Measurements from ENCODE around the gene ITIH3. TPM values are rescaled to one million over a fixed set of nuclear protein-coding genes. Genes with fewer than 3 reads are reported as not detected.
A peak's percentile ranks its signal among the peaks of the same experiment; 100 is the strongest.

Gene ITIH3
- total RNA-seq, 1 experiment from 2014 or later = not detected

DNA sequence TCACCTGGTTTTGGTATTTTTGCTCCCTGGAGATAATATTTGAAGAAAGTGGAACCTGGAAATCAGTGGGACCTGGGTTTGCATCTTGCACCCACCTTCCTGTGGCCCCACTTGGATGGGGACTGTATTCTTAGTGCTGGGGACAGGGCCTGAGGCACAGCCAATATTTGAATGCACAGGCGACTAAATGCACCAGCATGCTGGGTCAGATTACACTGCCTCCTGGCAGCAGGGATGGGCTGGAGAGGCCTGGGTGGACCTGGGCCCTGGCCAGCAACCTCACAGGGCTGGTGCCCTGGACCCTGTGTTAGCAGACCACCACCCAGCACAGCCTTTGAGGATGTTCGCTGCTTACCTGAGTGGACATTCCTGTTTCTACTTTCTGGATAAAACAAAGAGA, 25.3 kb downstream of the ITIH3 start:
- CTCF ChIA-PET = interaction anchor here (0.6 to 1.3 kb wide), 2 partner anchors 33 to 74 kb away, joined by 3 read pairs; no protein-coding TSS in a partner anchor
- DNase-seq (ENCODE audit: unreplicated experiment) = no peak
- Mint-ChIP-seq H3K27me3 (ENCODE audit: insufficient read depth, unreplicated experiment) (no peaks in the 10 kb centered on the region), H3K4me3 (ENCODE audit: unreplicated experiment) (no peak overlapping the region), H3K9me3 (ENCODE audit: unreplicated experiment) (no peaks in the 10 kb centered on the region), H3K36me3 (ENCODE audit: insufficient read depth, unreplicated experiment) (no peaks in the 10 kb centered on the region), H3K4me1 (ENCODE audit: insufficient read depth, unreplicated experiment) (no peaks in the 10 kb centered on the region), H3K27ac (ENCODE audit: low read depth, unreplicated experiment) (no peak overlapping the region)
- TF ChIP-seq, protein P1, sequence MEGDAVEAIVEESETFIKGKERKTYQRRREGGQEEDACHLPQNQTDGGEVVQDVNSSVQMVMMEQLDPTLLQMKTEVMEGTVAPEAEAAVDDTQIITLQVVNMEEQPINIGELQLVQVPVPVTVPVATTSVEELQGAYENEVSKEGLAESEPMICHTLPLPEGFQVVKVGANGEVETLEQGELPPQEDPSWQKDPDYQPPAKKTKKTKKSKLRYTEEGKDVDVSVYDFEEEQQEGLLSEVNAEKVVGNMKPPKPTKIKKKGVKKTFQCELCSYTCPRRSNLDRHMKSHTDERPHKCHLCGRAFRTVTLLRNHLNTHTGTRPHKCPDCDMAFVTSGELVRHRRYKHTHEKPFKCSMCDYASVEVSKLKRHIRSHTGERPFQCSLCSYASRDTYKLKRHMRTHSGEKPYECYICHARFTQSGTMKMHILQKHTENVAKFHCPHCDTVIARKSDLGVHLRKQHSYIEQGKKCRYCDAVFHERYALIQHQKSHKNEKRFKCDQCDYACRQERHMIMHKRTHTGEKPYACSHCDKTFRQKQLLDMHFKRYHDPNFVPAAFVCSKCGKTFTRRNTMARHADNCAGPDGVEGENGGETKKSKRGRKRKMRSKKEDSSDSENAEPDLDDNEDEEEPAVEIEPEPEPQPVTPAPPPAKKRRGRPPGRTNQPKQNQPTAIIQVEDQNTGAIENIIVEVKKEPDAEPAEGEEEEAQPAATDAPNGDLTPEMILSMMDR (IDR thresholded peaks at IDR 0.05; ENCODE audit: unreplicated experiment) = no peak
- no TSS peak for BruUV-seq (replicated peaks)
- intact Hi-C loops (cut with micrococcal nuclease) = loop anchor here (2.0 kb wide), 1 partner anchor 77 kb away; no protein-coding TSS in a partner anchor
- POLR2A ChIA-PET = no interaction called here

DNA sequence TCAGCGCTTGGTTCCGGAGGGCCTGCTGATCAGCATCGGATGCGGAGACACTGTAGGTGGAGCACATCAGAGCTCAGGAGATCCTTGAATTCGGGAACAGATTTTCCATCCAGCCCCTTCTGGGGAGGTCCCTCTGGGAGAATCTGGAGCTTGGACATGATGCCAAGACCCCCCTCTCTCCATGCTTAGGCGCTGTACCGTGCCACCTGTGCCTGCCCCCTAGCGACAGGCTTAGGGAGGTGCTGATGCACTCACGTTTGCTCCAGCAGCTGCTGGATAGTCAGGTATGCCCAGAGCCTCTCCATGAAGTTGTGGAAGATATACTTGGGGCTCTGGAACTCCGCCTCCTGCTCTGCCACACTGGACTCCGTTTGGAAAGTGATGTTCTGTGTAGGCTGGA, 26.1 kb downstream of the ITIH3 start:
- POLR2A ChIA-PET = no interaction called here
- Mint-ChIP-seq H3K27me3 (ENCODE audit: insufficient read depth, unreplicated experiment) (no peaks in the 10 kb centered on the region), H3K36me3 (ENCODE audit: insufficient read depth, unreplicated experiment) (no peaks in the 10 kb centered on the region), H3K27ac (ENCODE audit: low read depth, unreplicated experiment) (no peak overlapping the region), H3K4me3 (ENCODE audit: unreplicated experiment) (no peak overlapping the region), H3K9me3 (ENCODE audit: unreplicated experiment) (no peaks in the 10 kb centered on the region), H3K4me1 (ENCODE audit: insufficient read depth, unreplicated experiment) (no peaks in the 10 kb centered on the region)
- DNase-seq (ENCODE audit: unreplicated experiment) = peak; percentile 52
- intact Hi-C loops (cut with micrococcal nuclease) = loop anchor here (2.0 kb wide), 1 partner anchor 78 kb away; no protein-coding TSS in a partner anchor
- TF ChIP-seq, protein P1 (IDR thresholded peaks at IDR 0.05; ENCODE audit: unreplicated experiment) = peak; percentile 63
- CTCF ChIA-PET = interaction anchor here (0.6 to 1.6 kb wide), 13 partner anchors 9 to 1341 kb away, joined by 3 to 7 read pairs (median 4); partner anchors contain the start of gene ITIH1
- BruUV-seq (replicated peaks) = no TSS peak

DNA sequence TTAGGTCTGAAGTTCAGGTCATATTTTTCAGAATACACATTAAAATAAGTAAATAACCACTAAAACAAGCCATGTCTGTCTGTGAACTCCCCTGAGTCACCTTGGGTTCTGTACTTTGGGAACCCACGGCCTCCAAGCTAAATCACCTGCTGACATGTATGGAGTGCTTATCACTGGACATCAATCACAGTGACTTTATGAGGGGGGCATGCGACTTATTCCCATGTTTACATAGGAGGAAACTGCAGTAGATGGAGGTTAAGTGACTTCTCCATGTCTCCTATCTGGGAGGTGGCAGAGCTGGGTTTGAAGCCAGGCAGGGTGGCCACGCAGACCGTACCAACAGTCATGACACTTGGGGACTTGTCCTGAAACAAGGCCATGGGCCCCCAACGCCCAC, 27.8 kb downstream of the ITIH3 start:
- Mint-ChIP-seq H3K4me3 (ENCODE audit: unreplicated experiment) (no peak overlapping the region), H3K27ac (ENCODE audit: low read depth, unreplicated experiment) (no peak overlapping the region), H3K36me3 (ENCODE audit: insufficient read depth, unreplicated experiment) (no peaks in the 10 kb centered on the region), H3K4me1 (ENCODE audit: insufficient read depth, unreplicated experiment) (no peaks in the 10 kb centered on the region), H3K27me3 (ENCODE audit: insufficient read depth, unreplicated experiment) (no peaks in the 10 kb centered on the region), H3K9me3 (ENCODE audit: unreplicated experiment) (no peaks in the 10 kb centered on the region)
- ChIA-PET CTCF (interaction anchor here (0.5 to 1.5 kb wide), 5 partner anchors 11 to 812 kb away, joined by 3 to 4 read pairs (median 3); no protein-coding TSS in a partner anchor), POLR2A (interaction anchor here (1.0 kb wide), 1 partner anchor 11 kb away, joined by 4 read pairs; no protein-coding TSS in a partner anchor)
- no peak for DNase-seq (ENCODE audit: unreplicated experiment)
- TF ChIP-seq, protein P1 (IDR thresholded peaks at IDR 0.05; ENCODE audit: unreplicated experiment) = no peak
- intact Hi-C loops (cut with micrococcal nuclease) = no loop called here
- BruUV-seq (replicated peaks) = no TSS peak

DNA sequence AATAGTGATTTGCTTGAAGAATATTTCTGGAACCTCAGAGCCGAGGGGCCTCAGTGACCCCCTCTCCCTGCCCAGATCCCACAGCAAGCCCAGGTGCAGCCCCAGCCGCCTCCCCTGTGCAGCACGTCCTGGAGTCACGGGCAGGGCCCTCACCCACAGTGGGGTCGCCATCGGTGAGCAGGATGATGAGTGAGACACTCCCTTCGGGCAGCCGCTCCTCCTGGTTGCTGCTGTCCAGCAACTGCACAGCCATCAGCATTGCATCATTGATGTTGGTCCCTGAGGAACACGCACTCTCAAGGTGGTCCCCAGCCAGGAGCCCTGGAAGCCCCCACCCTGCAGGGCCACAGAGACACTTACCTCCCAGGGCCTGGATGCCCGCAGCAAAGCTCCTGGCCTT, 29.4 kb downstream of the ITIH3 start:
- TF ChIP-seq, protein P1 (IDR thresholded peaks at IDR 0.05; ENCODE audit: unreplicated experiment) = no peak
- Mint-ChIP-seq H3K27ac (ENCODE audit: low read depth, unreplicated experiment) (no peak overlapping the region), H3K9me3 (ENCODE audit: unreplicated experiment) (no peaks in the 10 kb centered on the region), H3K36me3 (ENCODE audit: insufficient read depth, unreplicated experiment) (no peaks in the 10 kb centered on the region), H3K4me1 (ENCODE audit: insufficient read depth, unreplicated experiment) (no peaks in the 10 kb centered on the region), H3K27me3 (ENCODE audit: insufficient read depth, unreplicated experiment) (no peaks in the 10 kb centered on the region), H3K4me3 (ENCODE audit: unreplicated experiment) (no peak overlapping the region)
- no peak for DNase-seq (ENCODE audit: unreplicated experiment)
- BruUV-seq (replicated peaks) = no TSS peak
- intact Hi-C loops (cut with micrococcal nuclease) = no loop called here
- CTCF ChIA-PET = interaction anchor here (0.5 to 0.9 kb wide), 3 partner anchors 24 to 349 kb away, joined by 3 to 4 read pairs (median 4); no protein-coding TSS in a partner anchor
- POLR2A ChIA-PET = no interaction called here

All from MCF 10A (cell line).